Measurements from ENCODE around the gene SLC22A13.

The SLC22A13 gene

DNA sequence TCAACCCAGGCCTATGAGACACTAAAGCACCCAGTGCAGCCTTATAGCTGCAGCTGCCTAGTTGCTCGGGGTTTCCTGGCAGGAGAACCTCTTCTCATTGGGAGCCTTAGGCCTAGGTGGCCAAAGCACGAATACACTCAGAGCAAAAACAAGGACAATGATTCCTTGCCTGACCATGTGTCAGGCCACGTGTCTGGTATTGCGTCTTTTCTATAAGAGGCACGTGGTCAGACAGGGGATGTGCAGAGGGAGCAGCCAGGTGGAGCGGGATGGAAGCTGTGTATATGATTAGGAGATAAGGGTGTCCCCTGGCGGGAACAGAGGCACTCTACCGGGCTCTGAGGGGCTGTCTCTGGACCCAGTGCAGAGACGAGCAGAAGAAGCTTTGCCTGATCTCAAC lies 42.8 kb downstream of the SLC22A13 start:
- no peaks in the 10 kb centered on the region for H3K79me1 ChIP-seq (replicated peaks; ENCODE audit: low read length, poor library complexity, severe bottlenecking)
- no peak overlapping the region for H4K8ac ChIP-seq (ENCODE audit: low read length)
- no peak for DNase-seq
- H3K18ac ChIP-seq (ENCODE audit: low read depth in 1 of 2, low read length in 2 of 2), result no peak overlapping the region
- H2AK5ac ChIP-seq (ENCODE audit: low read length, severe bottlenecking), result no peak overlapping the region
- peaks cover 0 to 5% of the 10 kb centered on the region in 2 experiments for H3K36me3 ChIP-seq (ENCODE audit: control insufficient read depth in 1 of 2, insufficient read depth in 2 of 2, low read depth in 1 of 2, low read length in 2 of 2)
- no peak overlapping the region for H3K27ac ChIP-seq (ENCODE audit: low read length, poor library complexity, severe bottlenecking)
- peaks cover 6 to 17% of the 10 kb centered on the region in 2 experiments for H3K27me3 ChIP-seq (ENCODE audit: control insufficient read depth in 1 of 2, insufficient read depth in 1 of 2, low read length in 2 of 2)
- no peak overlapping the region for H2BK5ac ChIP-seq (ENCODE audit: low read depth, low read length, poor library complexity, severe bottlenecking)
- no peak overlapping the region for H3K9ac ChIP-seq (ENCODE audit: low read length)
- no peak overlapping the region for H2BK15ac ChIP-seq (ENCODE audit: low read depth, poor library complexity, severe bottlenecking)
- H2BK12ac ChIP-seq (ENCODE audit: low read length in 2 of 2), result no peak overlapping the region
- no peaks in the 10 kb centered on the region for H3K9me3 ChIP-seq (ENCODE audit: control insufficient read depth, low read length)
- no peak overlapping the region for H4K91ac ChIP-seq (ENCODE audit: low read length)
- no peak overlapping the region for H3K4me3 ChIP-seq (ENCODE audit: insufficient read depth in 1 of 2, low read depth in 1 of 2, low read length in 2 of 2)
- no peak overlapping the region for H2BK120ac ChIP-seq (ENCODE audit: low read depth, low read length)
- H2AFZ ChIP-seq (ENCODE audit: low read depth, low read length), result no peak overlapping the region
- WGBS, result 82% methylated on average over 9 of the region's 9 CpGs
- H3K14ac ChIP-seq (ENCODE audit: low read length in 2 of 2), result no peak overlapping the region
- H3K4me2 ChIP-seq (ENCODE audit: low read length, poor library complexity, severe bottlenecking), result no peak overlapping the region
- no peaks in the 10 kb centered on the region for H3K4me1 ChIP-seq (ENCODE audit: control insufficient read depth, insufficient read depth, low read depth, low read length)
- H3K23ac ChIP-seq (ENCODE audit: low read length in 2 of 2), result no peak overlapping the region
- no peak overlapping the region for H3K4ac ChIP-seq (ENCODE audit: low read depth in 1 of 2, low read length in 2 of 2)

DNA sequence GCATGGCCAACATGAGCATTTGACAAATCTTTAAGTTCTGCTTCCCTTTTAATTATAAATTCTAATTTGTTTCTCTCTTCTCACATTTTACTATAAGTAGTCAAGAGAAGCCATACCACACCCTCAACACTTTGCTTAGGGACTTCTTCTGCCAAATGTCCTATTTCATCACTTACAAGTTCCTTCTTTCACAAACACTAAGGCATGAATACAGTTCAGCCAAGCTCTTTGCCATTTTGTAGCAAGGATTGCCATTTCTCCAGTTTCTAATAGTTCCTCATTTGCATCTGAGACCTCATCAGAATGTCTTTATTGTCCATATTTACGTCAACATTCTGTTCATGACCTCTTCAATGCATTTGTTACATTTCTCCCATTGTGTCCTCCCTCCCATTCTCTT lies 45.9 kb downstream of the SLC22A13 start:
- no peak for DNase-seq
- no peak overlapping the region for H2BK12ac ChIP-seq (ENCODE audit: low read length in 2 of 2)
- H3K18ac ChIP-seq (ENCODE audit: low read depth in 1 of 2, low read length in 2 of 2), result no peak overlapping the region
- no peaks in the 10 kb centered on the region for H3K4me1 ChIP-seq (ENCODE audit: control insufficient read depth, insufficient read depth, low read depth, low read length)
- no peak overlapping the region for H2AFZ ChIP-seq (ENCODE audit: low read depth, low read length)
- no peak overlapping the region for H2BK120ac ChIP-seq (ENCODE audit: low read depth, low read length)
- 79% methylated on average over 1 of the region's 1 CpG for WGBS
- H2AK5ac ChIP-seq (ENCODE audit: low read length, severe bottlenecking), result no peak overlapping the region
- H3K23ac ChIP-seq (ENCODE audit: low read length in 2 of 2), result no peak overlapping the region
- H3K36me3 ChIP-seq (ENCODE audit: control insufficient read depth in 1 of 2, insufficient read depth in 2 of 2, low read depth in 1 of 2, low read length in 2 of 2), result peaks cover 0 to 5% of the 10 kb centered on the region in 2 experiments
- H3K14ac ChIP-seq (ENCODE audit: low read length in 2 of 2), result no peak overlapping the region
- H3K79me1 ChIP-seq (replicated peaks; ENCODE audit: low read length, poor library complexity, severe bottlenecking), result no peaks in the 10 kb centered on the region
- no peak overlapping the region for H4K91ac ChIP-seq (ENCODE audit: low read length)
- H3K4ac ChIP-seq (ENCODE audit: low read depth in 1 of 2, low read length in 2 of 2), result no peak overlapping the region
- H2BK5ac ChIP-seq (ENCODE audit: low read depth, low read length, poor library complexity, severe bottlenecking), result no peak overlapping the region
- H2BK15ac ChIP-seq (ENCODE audit: low read depth, poor library complexity, severe bottlenecking), result no peak overlapping the region
- H3K27me3 ChIP-seq (ENCODE audit: control insufficient read depth in 1 of 2, insufficient read depth in 1 of 2, low read length in 2 of 2), result peaks cover 9 to 25% of the 10 kb centered on the region in 2 experiments
- no peak overlapping the region for H3K4me3 ChIP-seq (ENCODE audit: insufficient read depth in 1 of 2, low read depth in 1 of 2, low read length in 2 of 2)
- no peak overlapping the region for H3K27ac ChIP-seq (ENCODE audit: low read length, poor library complexity, severe bottlenecking)
- H4K8ac ChIP-seq (ENCODE audit: low read length), result no peak overlapping the region
- H3K9ac ChIP-seq (ENCODE audit: low read length), result no peak overlapping the region
- H3K9me3 ChIP-seq (ENCODE audit: control insufficient read depth, low read length), result no peaks in the 10 kb centered on the region
- no peak overlapping the region for H3K4me2 ChIP-seq (ENCODE audit: low read length, poor library complexity, severe bottlenecking)

DNA sequence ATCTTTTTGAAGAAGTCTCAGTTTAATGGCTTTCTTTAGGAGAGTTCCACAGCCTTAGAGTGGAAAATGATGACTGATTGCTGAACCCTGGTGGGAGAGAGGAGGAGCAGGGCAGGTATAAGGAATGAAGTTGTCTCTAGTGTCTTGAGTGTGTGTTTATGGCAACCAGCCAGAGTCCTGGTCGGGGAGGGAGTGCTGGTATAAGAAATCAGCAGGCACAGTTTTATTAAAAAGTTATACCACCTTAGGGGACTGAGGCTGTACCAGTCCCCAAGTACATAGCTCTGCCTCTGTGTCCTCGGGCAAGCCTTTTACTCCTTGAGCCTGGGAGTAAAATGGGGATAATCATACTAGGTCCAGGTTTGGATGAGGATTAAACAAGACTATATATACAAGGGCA lies 46.3 kb downstream of the SLC22A13 start:
- Histone ChIP-seq H3K14ac (ENCODE audit: low read length in 2 of 2) (no peak overlapping the region), H2BK12ac (ENCODE audit: low read length in 2 of 2) (no peak overlapping the region), H3K4me2 (ENCODE audit: low read length, poor library complexity, severe bottlenecking) (no peak overlapping the region), H3K27ac (ENCODE audit: low read length, poor library complexity, severe bottlenecking) (no peak overlapping the region), H3K9me3 (ENCODE audit: control insufficient read depth, low read length) (no peaks in the 10 kb centered on the region), H4K91ac (ENCODE audit: low read length) (no peak overlapping the region), H3K9ac (ENCODE audit: low read length) (no peak overlapping the region), H3K27me3 (ENCODE audit: control insufficient read depth in 1 of 2, insufficient read depth in 1 of 2, low read length in 2 of 2) (peaks cover 9 to 25% of the 10 kb centered on the region in 2 experiments), H2BK120ac (ENCODE audit: low read depth, low read length) (no peak overlapping the region), H3K23ac (ENCODE audit: low read length in 2 of 2) (no peak overlapping the region), H3K36me3 (ENCODE audit: control insufficient read depth in 1 of 2, insufficient read depth in 2 of 2, low read depth in 1 of 2, low read length in 2 of 2) (peaks cover 0 to 5% of the 10 kb centered on the region in 2 experiments), H2BK5ac (ENCODE audit: low read depth, low read length, poor library complexity, severe bottlenecking) (no peak overlapping the region), H2AK5ac (ENCODE audit: low read length, severe bottlenecking) (no peak overlapping the region), H3K79me1 (replicated peaks; ENCODE audit: low read length, poor library complexity, severe bottlenecking) (no peaks in the 10 kb centered on the region), H2AFZ (ENCODE audit: low read depth, low read length) (no peak overlapping the region), H4K8ac (ENCODE audit: low read length) (no peak overlapping the region), H3K4ac (ENCODE audit: low read depth in 1 of 2, low read length in 2 of 2) (no peak overlapping the region), H3K18ac (ENCODE audit: low read depth in 1 of 2, low read length in 2 of 2) (no peak overlapping the region), H2BK15ac (ENCODE audit: low read depth, poor library complexity, severe bottlenecking) (no peak overlapping the region), H3K4me1 (ENCODE audit: control insufficient read depth, insufficient read depth, low read depth, low read length) (no peaks in the 10 kb centered on the region), H3K4me3 (ENCODE audit: insufficient read depth in 1 of 2, low read depth in 1 of 2, low read length in 2 of 2) (no peak overlapping the region)
- WGBS, result 25% methylated on average over 1 of the region's 2 CpGs
- no peak for DNase-seq

DNA sequence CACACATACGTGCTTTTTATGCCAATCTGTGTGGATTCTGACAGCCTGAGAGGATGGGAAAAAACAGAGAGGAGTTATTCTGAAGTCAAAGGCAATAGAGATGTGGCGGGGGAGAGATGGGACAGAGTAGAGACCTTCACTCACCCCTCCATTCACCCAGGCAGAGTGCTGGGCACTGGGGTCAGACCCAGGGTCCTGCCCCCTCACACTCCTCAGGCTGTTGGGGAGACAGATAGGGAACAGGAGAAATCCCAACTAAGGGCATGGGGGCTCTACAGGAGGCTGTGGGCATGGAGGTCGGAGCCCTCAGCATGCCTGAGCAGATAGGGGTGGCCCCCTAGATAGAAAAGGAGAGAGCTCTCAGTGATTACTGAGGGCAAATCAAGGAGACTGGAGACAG lies 46.7 kb downstream of the SLC22A13 start:
- Histone ChIP-seq H4K8ac (ENCODE audit: low read length) (no peak overlapping the region), H3K23ac (ENCODE audit: low read length in 2 of 2) (no peak overlapping the region), H3K4me2 (ENCODE audit: low read length, poor library complexity, severe bottlenecking) (no peak overlapping the region), H3K36me3 (ENCODE audit: control insufficient read depth in 1 of 2, insufficient read depth in 2 of 2, low read depth in 1 of 2, low read length in 2 of 2) (peaks cover 0 to under 1% of the 10 kb centered on the region in 2 experiments), H3K9me3 (ENCODE audit: control insufficient read depth, low read length) (no peaks in the 10 kb centered on the region), H3K4ac (ENCODE audit: low read depth in 1 of 2, low read length in 2 of 2) (no peak overlapping the region), H3K18ac (ENCODE audit: low read depth in 1 of 2, low read length in 2 of 2) (no peak overlapping the region), H2AFZ (ENCODE audit: low read depth, low read length) (no peak overlapping the region), H3K79me1 (replicated peaks; ENCODE audit: low read length, poor library complexity, severe bottlenecking) (no peaks in the 10 kb centered on the region), H3K4me1 (ENCODE audit: control insufficient read depth, insufficient read depth, low read depth, low read length) (no peaks in the 10 kb centered on the region), H2BK120ac (ENCODE audit: low read depth, low read length) (no peak overlapping the region), H2AK5ac (ENCODE audit: low read length, severe bottlenecking) (no peak overlapping the region), H3K27ac (ENCODE audit: low read length, poor library complexity, severe bottlenecking) (no peak overlapping the region), H2BK5ac (ENCODE audit: low read depth, low read length, poor library complexity, severe bottlenecking) (no peak overlapping the region), H3K4me3 (ENCODE audit: insufficient read depth in 1 of 2, low read depth in 1 of 2, low read length in 2 of 2) (no peak overlapping the region), H3K14ac (ENCODE audit: low read length in 2 of 2) (no peak overlapping the region), H2BK15ac (ENCODE audit: low read depth, poor library complexity, severe bottlenecking) (no peak overlapping the region), H2BK12ac (ENCODE audit: low read length in 2 of 2) (no peak overlapping the region), H3K9ac (ENCODE audit: low read length) (no peak overlapping the region), H4K91ac (ENCODE audit: low read length) (no peak overlapping the region), H3K27me3 (ENCODE audit: control insufficient read depth in 1 of 2, insufficient read depth in 1 of 2, low read length in 2 of 2) (peaks cover 9 to 25% of the 10 kb centered on the region in 2 experiments)
- DNase-seq, result no peak
- 96% methylated on average over 1 of the region's 3 CpGs for WGBS

Data from mesenchymal stem cell (in vitro differentiated cells and primary cell).